HUES48 (cell line): Measurements from ENCODE around the gene NR2E1.

Source experiments
- H3K27ac ChIP-seq: one replicate; pipeline ENCODE4 v1.7.0; 2013; ENCODE audit warnings: low read depth, low read length, inconsistent platforms
- H3K27me3 ChIP-seq: 2 replicates; pipeline ENCODE4 v1.6.1; 2013; ENCODE audit warnings: mild to moderate bottlenecking, low read length; ENCODE audit not compliant: control insufficient read depth, insufficient read depth
- H3K36me3 ChIP-seq: 2 replicates; pipeline ENCODE4 v1.6.1; 2013; ENCODE audit warnings: low read length; ENCODE audit not compliant: control insufficient read depth, insufficient read depth
- H3K4me1 ChIP-seq: 2 replicates; pipeline ENCODE4 v1.6.1; 2013; ENCODE audit warnings: mild to moderate bottlenecking, low read length; ENCODE audit not compliant: control insufficient read depth, insufficient read depth
- H3K4me3 ChIP-seq: 2 replicates; pipeline ENCODE4 v1.5.1; 2013; ENCODE audit warnings: mild to moderate bottlenecking, low read depth, low read length
- H3K9ac ChIP-seq: 2 replicates; pipeline ENCODE4 v1.6.1; 2013; ENCODE audit warnings: mild to moderate bottlenecking, low read depth, low read length, moderate library complexity
- H3K9me3 ChIP-seq: 2 replicates; pipeline ENCODE4 v1.6.1; 2013; ENCODE audit warnings: low read length; ENCODE audit not compliant: control insufficient read depth, insufficient read depth

The NR2E1 gene

DNA sequence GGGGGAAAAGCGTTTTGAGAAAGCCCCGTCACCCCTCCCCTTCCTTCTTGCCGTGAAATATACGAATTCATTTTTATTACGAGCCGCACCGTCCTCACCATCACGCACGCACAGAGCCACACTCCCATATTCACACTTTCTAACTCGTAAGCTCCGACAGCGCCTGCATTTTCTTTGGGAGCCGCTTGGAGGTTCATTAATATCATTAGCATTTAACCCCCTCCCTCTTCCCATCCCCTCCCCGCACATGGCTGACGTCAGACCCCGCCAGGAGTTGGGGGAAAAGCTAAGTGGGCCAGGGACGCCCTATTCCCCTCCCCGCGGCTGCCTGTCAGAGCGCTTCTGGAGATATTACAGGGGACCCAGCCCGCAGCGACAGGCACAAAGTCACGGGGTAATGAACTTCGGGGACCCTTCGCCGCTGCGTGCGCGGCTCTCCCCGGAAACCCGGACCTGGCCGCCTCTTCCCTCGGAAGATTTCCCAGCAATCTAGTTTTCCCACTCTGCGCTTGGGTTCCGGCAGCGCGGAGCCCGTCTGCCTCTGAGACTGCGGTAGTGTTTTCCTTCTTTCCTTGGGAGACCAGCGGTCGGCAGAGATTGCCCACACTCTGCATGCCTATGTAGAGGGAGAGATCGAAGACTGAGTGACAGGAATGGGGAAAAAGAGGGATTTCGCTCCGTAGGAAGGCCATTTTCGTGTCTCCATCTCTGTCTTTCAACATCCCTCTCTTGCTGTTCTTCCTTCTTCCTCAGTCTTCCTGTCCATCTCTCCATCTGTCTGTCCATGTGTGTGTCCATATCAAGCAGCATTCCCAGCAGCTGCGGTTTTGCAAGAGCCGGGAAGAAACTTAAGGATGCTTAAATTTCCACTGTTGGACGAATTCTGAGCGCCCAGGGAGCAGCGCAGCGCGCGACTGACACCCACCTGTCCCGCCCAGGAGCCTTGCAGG is at the start of gene NR2E1:
Gene NR2E1, plus strand, starts transcription at position 309 of the 950 bp plus-strand sequence. CDS start 744 bp downstream, outside the sequence.
- Histone ChIP-seq H3K9me3 (no peaks in the 10 kb centered on the region), H3K36me3 (no peaks in the 10 kb centered on the region), H3K4me3 (peak within 1 kb of the TSS; percentile 55), H3K4me1 (peaks cover 41% of the 10 kb centered on the region), H3K27me3 (peaks cover 100% of the 10 kb centered on the region), H3K9ac (no peak within 1 kb of the TSS), H3K27ac (no peak within 1 kb of the TSS)

DNA sequence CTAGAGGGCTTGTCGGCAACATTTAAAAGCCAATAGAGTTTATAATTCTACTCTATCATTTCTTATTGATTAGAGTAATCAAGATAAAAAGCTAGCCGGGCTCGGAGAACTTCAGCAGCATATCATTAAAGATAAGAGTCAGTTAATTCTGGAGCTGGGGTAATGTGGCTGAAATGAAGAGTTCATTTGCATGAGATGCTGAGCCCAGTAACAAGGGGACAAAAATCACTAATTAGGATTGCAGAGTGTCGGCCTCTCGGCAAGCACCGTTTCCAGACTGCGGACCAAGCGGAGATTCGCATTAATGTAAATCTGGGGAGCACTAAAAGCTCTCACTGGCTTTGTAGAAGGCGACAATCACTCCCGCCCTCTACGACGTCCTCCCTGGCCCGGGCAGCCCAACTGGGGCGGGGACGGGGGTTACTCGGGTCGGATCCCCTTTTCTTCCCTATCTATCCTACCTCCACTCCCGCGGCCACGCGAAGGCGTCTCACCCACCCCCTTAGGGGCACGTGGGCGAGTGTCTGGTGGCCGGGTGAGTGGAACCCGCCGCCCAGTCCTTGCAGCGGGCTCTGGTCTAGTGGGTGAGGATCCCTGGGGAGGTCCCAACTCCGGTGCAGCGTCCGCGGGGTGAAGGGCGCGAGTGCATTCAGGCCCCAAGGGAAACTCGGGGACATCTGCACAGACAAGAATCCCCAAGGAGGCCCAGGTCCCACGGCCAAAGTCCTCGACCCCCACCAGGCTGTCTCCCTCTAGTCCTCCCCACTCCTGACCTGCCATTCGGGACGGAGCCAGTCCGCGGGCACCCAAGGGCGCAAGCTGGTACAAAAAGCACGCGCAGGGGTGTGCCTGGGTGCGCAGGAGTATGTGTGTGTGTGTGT is 49.0 kb upstream of the NR2E1 start:
- Histone ChIP-seq H3K9ac (no peak overlapping the region), H3K4me1 (peaks cover 47% of the 10 kb centered on the region), H3K27ac (no peak overlapping the region), H3K4me3 (no peak overlapping the region), H3K9me3 (no peaks in the 10 kb centered on the region), H3K36me3 (no peaks in the 10 kb centered on the region), H3K27me3 (peaks cover 99% of the 10 kb centered on the region)

DNA sequence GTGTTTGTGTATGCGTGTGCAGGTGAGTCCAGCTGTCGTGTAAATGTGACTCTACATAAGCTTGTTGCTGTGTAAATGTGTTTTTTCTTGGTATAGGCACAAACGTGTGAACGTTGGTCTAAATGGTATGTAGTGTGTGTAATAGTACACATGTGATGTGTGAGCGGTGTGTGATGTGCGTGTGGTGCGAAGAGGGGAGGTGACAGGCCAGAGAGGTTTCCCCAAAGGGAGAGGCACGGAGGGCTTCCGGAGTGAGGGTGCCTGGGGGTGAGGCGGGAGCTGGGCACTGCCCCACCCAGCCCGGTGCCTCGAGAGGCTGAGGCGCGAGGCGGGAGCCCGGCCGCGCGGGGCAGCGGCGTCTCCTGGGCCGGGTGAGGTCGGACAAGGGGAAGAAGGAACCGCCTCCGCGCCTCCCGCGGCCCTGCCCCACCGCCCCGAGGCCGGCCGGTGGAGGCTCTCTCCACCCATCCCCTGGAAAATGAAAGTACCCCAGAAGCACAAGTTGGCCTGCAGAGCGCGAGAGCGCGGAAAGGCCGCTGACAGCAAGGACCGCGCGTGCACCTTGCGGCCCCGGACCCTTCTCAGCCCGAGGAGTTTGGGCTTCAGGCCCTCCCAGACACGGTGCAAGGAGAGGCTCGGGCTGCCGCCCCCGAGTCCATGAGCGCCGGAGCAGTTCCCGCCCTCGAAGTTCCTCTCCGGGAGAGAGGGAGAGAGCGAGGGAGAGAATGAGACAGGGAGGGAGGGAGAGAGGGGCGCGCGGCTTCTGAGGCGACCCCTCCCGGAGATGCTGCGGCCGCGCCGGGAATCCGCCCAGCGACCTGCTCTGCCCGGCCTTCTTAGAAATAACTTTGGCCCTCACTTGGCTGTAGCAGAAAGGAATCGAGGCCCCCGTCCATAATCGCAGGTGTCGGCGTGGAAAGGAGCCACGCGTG is 48.1 kb upstream of the NR2E1 start:
- Histone ChIP-seq H3K9me3 (no peaks in the 10 kb centered on the region), H3K27ac (no peak overlapping the region), H3K27me3 (peaks cover 99% of the 10 kb centered on the region), H3K4me3 (peak overlapping the region; percentile 62), H3K9ac (no peak overlapping the region), H3K36me3 (no peaks in the 10 kb centered on the region), H3K4me1 (peaks cover 47% of the 10 kb centered on the region)

DNA sequence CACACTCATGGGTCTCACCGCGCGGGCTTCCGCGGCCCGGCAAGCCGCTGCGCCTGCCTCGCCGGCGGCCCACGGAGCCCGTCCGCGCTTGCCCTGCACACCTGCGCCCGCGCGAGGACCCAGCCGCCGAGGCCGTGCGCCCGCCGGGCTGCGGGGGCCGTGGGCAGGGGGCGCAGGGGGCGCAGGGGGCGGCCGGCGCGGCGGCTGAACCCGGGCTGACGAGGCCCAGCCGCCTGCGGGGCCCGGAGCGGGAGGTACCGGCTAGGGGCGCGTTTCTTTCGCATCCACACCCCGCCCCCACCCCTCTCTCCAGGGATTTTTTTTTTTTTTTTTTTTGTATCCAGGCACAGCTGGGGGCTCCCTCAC is 47.5 kb upstream of the NR2E1 start:
- H3K4me3 ChIP-seq = peak overlapping the region; percentile 62

GRCh38 chr6:108118810-108119768 is 46.7 kb upstream of the NR2E1 start:
- Histone ChIP-seq H3K36me3 (no peaks in the 10 kb centered on the region), H3K4me3 (peak overlapping the region; percentile 33; the same call in 1 of the 2 replicates), H3K9ac (no peak overlapping the region), H3K4me1 (peaks cover 47% of the 10 kb centered on the region), H3K9me3 (no peaks in the 10 kb centered on the region), H3K27ac (no peak overlapping the region), H3K27me3 (peaks cover 99% of the 10 kb centered on the region)

More for the DNA sequence above, 47.5 kb upstream of the NR2E1 start:
- Histone ChIP-seq H3K27me3 (peaks cover 99% of the 10 kb centered on the region), H3K9me3 (no peaks in the 10 kb centered on the region), H3K36me3 (no peaks in the 10 kb centered on the region), H3K27ac (no peak overlapping the region), H3K9ac (no peak overlapping the region), H3K4me1 (peaks cover 45% of the 10 kb centered on the region)

- H3K27me3 ChIP-seq = peaks cover 99% of the 10 kb centered on the region
- H3K4me3 ChIP-seq = peak overlapping the region; percentile 33; the same call in 1 of the 2 replicates
- no peak overlapping the region for H3K9ac ChIP-seq
- no peaks in the 10 kb centered on the region for H3K36me3 ChIP-seq
- no peak overlapping the region for H3K27ac ChIP-seq
- no peaks in the 10 kb centered on the region for H3K9me3 ChIP-seq
- H3K4me1 ChIP-seq = peaks cover 44% of the 10 kb centered on the region
These were observed 46.1 kb upstream of the NR2E1 start for GRCh38 chr6:108119769-108120141.

- Histone ChIP-seq H3K27me3 (peaks cover 99% of the 10 kb centered on the region), H3K4me3 (no peak overlapping the region), H3K27ac (no peak overlapping the region), H3K4me1 (peaks cover 39% of the 10 kb centered on the region), H3K36me3 (no peaks in the 10 kb centered on the region), H3K9ac (no peak overlapping the region), H3K9me3 (no peaks in the 10 kb centered on the region)
These were observed 45.5 kb upstream of the NR2E1 start for GRCh38 chr6:108120311-108120710.

DNA sequence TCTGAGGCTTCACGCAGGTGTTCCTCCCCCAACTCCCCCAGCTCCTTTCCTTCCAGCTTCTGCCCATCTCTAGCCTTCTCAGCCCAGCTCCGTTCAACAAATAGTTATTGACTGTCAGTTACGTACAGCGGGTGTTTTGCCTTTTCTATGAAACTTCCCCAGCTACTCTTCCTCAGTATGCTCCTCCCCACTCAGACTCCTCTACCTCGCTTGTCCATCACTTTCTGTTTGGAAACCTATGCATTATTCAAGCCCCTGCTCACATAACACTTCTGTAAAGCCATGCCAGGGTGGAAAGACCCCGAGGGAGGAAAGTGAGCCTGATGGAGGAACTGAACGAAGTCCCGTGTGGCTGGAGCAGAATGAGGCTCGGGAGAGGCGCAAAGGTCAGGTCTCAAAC is 44.2 kb upstream of the NR2E1 start:
- no peak overlapping the region for H3K9ac ChIP-seq
- H3K4me3 ChIP-seq = no peak overlapping the region
- no peak overlapping the region for H3K27ac ChIP-seq
- no peaks in the 10 kb centered on the region for H3K36me3 ChIP-seq
- peaks cover 99% of the 10 kb centered on the region for H3K27me3 ChIP-seq
- no peaks in the 10 kb centered on the region for H3K9me3 ChIP-seq
- peaks cover 32% of the 10 kb centered on the region for H3K4me1 ChIP-seq

GRCh38 chr6:108123481-108123929 is 42.3 kb upstream of the NR2E1 start:
- Histone ChIP-seq H3K4me3 (no peak overlapping the region), H3K9me3 (no peaks in the 10 kb centered on the region), H3K9ac (no peak overlapping the region), H3K27me3 (peaks cover 100% of the 10 kb centered on the region), H3K36me3 (no peaks in the 10 kb centered on the region), H3K27ac (no peak overlapping the region), H3K4me1 (peaks cover 29% of the 10 kb centered on the region)
